ENCODE data around the gene BPIFB4.

- TF ChIP-seq, protein P1, sequence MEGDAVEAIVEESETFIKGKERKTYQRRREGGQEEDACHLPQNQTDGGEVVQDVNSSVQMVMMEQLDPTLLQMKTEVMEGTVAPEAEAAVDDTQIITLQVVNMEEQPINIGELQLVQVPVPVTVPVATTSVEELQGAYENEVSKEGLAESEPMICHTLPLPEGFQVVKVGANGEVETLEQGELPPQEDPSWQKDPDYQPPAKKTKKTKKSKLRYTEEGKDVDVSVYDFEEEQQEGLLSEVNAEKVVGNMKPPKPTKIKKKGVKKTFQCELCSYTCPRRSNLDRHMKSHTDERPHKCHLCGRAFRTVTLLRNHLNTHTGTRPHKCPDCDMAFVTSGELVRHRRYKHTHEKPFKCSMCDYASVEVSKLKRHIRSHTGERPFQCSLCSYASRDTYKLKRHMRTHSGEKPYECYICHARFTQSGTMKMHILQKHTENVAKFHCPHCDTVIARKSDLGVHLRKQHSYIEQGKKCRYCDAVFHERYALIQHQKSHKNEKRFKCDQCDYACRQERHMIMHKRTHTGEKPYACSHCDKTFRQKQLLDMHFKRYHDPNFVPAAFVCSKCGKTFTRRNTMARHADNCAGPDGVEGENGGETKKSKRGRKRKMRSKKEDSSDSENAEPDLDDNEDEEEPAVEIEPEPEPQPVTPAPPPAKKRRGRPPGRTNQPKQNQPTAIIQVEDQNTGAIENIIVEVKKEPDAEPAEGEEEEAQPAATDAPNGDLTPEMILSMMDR (IDR thresholded peaks at IDR 0.05; ENCODE audit: extremely low read depth in 1 of 2, insufficient read depth in 1 of 2, low read depth in 1 of 2, low read length in 2 of 2) = no peak
- TF ChIP-seq EZH2 (IDR thresholded peaks at IDR 0.05; ENCODE audit: borderline replicate concordance, low read depth, low read length, severe bottlenecking) = no peak
- no peak for TF ChIP-seq JUN (IDR thresholded peaks at IDR 0.05; ENCODE audit: borderline replicate concordance, insufficient read depth, insufficient read length, low read depth)
- no peak for TF ChIP-seq POLR2A (IDR thresholded peaks at IDR 0.05; ENCODE audit: low read depth, low read length)
- no peak for TF ChIP-seq POLR2AphosphoS5 (IDR thresholded peaks at IDR 0.05; ENCODE audit: insufficient read depth, low read depth, low read length)
Observed at GRCh38 chr20:33079259-33079658, at the start of gene BPIFB4.
